ENCODE measurements around the gene UBL4B.
A peak's percentile ranks its signal among the peaks of the same experiment; 100 is the strongest.

UBL4B gene

GRCh38 chr1:110152133-110152785 lies 40.0 kb downstream of the UBL4B start:
- no peak for TF ChIP-seq CTCF (IDR thresholded peaks at IDR 0.05; ENCODE audit: low read length, missing control alignments)
- no peak for DNase-seq (ENCODE audit: low read depth)
- no peak overlapping the region for H3K4me3 ChIP-seq (replicated peaks; ENCODE audit: low read depth, low read length)

DNA sequence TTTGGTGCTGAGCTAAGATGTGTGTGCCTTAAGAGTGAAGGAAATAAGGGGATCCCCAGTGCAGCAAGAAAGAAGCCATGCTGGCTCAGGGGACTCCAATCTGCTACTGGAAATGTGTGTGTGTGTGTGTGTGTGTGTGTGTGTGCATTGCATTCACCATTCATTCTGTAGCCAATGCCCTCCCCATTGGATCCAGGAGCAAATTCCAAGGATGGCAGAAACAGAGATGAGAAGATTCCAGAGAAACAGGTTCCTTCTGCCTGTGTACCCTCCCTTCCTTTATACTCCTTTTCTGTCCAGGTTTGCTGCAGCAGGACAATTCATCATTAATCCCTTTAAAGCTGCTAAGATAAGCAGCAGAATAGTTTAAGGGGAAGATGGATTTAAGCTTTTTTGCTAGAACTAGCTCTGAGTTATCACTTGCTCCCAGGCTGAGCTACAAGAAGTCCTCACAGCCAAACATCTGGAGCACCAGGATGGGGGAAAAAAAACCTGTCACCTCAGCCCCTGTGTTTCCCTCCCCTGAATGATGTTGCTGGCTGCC lies 41.2 kb downstream of the UBL4B start:
- H3K4me3 ChIP-seq (replicated peaks; ENCODE audit: low read depth, low read length), result no peak overlapping the region
- TF ChIP-seq CTCF (IDR thresholded peaks at IDR 0.05; ENCODE audit: low read length, missing control alignments), result no peak
- no peak for DNase-seq (ENCODE audit: low read depth)

DNA sequence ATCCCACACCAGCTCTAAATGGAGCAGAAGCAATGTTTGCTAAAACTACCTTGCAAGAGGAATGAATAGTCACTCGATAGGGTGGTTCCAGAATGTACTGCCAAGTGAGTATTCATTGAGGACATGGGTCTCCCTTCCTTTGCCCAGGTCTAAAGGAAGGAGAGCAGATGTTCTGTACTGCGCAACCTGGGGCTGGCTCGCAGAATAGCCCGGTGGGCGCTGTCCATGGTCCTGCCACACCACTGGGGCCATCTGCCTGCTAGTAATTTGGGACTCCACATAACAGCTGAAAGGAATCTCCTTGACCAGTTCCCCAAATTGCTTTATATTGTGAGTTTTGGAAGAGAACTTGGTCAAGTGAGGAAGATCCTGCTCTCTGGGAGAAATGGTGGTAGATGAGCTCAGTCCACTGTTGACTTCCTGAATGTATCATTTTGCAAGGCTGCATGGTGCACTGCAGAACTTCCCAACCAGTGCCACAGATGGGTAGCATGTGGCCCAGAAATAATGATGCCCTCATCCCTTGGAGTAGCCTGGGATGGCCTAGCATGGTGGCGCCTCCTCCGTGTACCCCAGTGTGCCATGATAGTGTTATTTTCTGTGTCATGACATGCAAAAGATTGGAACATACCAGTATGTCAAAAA lies 43.8 kb downstream of the UBL4B start:
- H3K4me3 ChIP-seq (replicated peaks; ENCODE audit: low read depth, low read length), result no peak overlapping the region
- TF ChIP-seq CTCF (IDR thresholded peaks at IDR 0.05; ENCODE audit: low read length, missing control alignments), result no peak
- DNase-seq (ENCODE audit: low read depth), result peak; percentile 74

DNA sequence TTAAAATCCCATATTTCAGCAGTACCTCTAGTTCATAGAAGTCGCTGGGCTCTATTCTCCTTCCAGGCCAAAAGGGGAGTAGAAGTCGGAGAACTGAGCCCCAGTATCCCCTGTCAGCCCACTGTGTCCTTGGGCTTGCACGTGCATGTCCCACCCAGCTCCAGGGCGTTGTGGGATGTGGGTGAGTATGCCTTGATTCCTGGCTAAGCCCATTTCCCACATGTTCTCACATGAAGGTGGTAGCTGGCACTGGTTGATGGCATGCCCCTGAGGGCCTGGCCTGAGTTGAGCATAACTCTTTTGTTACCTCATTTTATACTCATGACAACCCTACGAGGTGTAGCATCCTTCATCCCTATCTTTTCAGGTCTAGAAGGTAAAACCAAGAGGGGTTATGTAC lies 46.0 kb downstream of the UBL4B start:
- TF ChIP-seq CTCF (IDR thresholded peaks at IDR 0.05; ENCODE audit: low read length, missing control alignments), result no peak
- no peak for DNase-seq (ENCODE audit: low read depth)
- no peak overlapping the region for H3K4me3 ChIP-seq (replicated peaks; ENCODE audit: low read depth, low read length)

- H3K4me3 ChIP-seq (replicated peaks; ENCODE audit: low read depth, low read length), result no peak overlapping the region
- TF ChIP-seq CTCF (IDR thresholded peaks at IDR 0.05; ENCODE audit: low read length, missing control alignments), result no peak
- DNase-seq (ENCODE audit: low read depth), result no peak
Observed at GRCh38 chr1:110159168-110159567, 46.9 kb downstream of the UBL4B start.

DNA sequence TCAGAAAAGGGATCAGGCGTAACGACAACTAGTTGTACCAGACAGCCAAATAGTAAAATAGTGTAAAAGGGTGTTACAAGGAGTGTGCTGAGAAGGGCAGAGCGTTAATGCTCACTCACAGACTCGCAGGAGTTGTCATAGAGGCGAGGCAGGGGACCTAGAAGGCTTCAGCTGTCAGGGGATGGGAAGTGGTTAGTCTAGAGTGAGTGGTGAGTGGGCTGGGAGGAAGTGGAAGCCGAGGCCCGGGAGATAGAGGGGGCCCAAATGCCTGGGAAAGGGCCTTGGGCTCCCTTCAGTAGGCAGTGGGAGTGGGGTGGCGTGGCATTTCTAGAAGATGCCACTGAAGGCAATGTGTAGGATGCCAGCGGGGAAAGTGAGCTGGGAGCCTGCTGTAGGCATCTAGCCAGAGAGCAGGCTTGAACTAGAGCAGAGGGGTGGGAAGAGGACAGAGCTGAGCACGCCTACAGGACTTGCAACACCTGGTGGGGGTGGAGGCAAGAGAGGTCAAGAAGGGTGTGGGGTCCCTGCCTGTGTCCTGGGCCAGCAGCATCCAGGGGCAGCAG lies 48.4 kb downstream of the UBL4B start:
- no peak for DNase-seq (ENCODE audit: low read depth)
- no peak overlapping the region for H3K4me3 ChIP-seq (replicated peaks; ENCODE audit: low read depth, low read length)
- no peak for TF ChIP-seq CTCF (IDR thresholded peaks at IDR 0.05; ENCODE audit: low read length, missing control alignments)

Data from fibroblast of pulmonary artery (primary cell).